Glutamatergic neuron (in vitro differentiated cells): ENCODE measurements around the gene ZYG11B. TPM values are rescaled to one million over a fixed set of nuclear protein-coding genes. Genes with fewer than 3 reads are reported as not detected.
"Not testable (repeated sequence)": the region's sequence is repeated elsewhere in the genome, so short reads cannot be mapped to it uniquely, and the experiment has no call there.

Experiments used
- DNase-seq: peaks from one replicate; pipeline ENCODE4 v3.0.0; 2022
- H3K27ac Mint-ChIP-seq: one replicate; pipeline ENCODE4 v1.8.0; 2020; ENCODE audit warnings: mild to moderate bottlenecking, mixed read lengths, inconsistent platforms; ENCODE audit not compliant: unreplicated experiment
- H3K27me3 Mint-ChIP-seq: one replicate; pipeline ENCODE4 v1.8.0; 2020; ENCODE audit warnings: mild to moderate bottlenecking, moderate library complexity, mixed read lengths, inconsistent platforms; ENCODE audit not compliant: unreplicated experiment
- H3K36me3 Mint-ChIP-seq: one replicate; pipeline ENCODE4 v1.8.0; 2020; ENCODE audit warnings: mild to moderate bottlenecking, mixed read lengths, inconsistent platforms; ENCODE audit not compliant: unreplicated experiment
- H3K4me1 Mint-ChIP-seq: one replicate; pipeline ENCODE4 v1.8.0; 2020; ENCODE audit warnings: mild to moderate bottlenecking, low read depth, mixed read lengths, inconsistent platforms; ENCODE audit not compliant: unreplicated experiment
- H3K4me3 Mint-ChIP-seq: one replicate; pipeline ENCODE4 v1.8.0; 2020; ENCODE audit warnings: mild to moderate bottlenecking, mixed read lengths, inconsistent platforms; ENCODE audit not compliant: unreplicated experiment
- H3K9me3 Mint-ChIP-seq: one replicate; pipeline ENCODE4 v1.8.0; 2020; ENCODE audit warnings: mild to moderate bottlenecking, moderate library complexity, mixed read lengths, inconsistent platforms; ENCODE audit not compliant: unreplicated experiment
- CTCF ChIP-seq: fragments of 200-600 bp; sonication (generic); IDR thresholded peaks from one replicate; pipeline ENCODE4 v1.5.0; 2021; ENCODE audit not compliant: partially characterized antibody, unreplicated experiment
- total RNA-seq: library from RNA; stranded (reverse); fragmentation: NEBNext Ultra II Directional; extraction: Animal tissue kit (Norgen Biotek cat#: 25700); gene quantifications from one replicate; pipeline ENCODE4 v1.2.1, GENCODE V29; 2021; ENCODE audit not compliant: unreplicated experiment

Gene ZYG11B
- total RNA-seq, 1 donor from 2014 or later = 47.2 TPM

- Mint-ChIP-seq H3K27me3 (peaks cover 4% of the 10 kb centered on the region), H3K4me1 (peaks cover 3% of the 10 kb centered on the region), H3K36me3 (no peaks in the 10 kb centered on the region), H3K9me3 (peaks cover 3% of the 10 kb centered on the region), H3K4me3 (no peak overlapping the region), H3K27ac (no peak overlapping the region)
- no peak for DNase-seq
- TF ChIP-seq CTCF = no peak
Observed at GRCh38 chr1:52707927-52708655, 18.2 kb upstream of the ZYG11B start.

DNA sequence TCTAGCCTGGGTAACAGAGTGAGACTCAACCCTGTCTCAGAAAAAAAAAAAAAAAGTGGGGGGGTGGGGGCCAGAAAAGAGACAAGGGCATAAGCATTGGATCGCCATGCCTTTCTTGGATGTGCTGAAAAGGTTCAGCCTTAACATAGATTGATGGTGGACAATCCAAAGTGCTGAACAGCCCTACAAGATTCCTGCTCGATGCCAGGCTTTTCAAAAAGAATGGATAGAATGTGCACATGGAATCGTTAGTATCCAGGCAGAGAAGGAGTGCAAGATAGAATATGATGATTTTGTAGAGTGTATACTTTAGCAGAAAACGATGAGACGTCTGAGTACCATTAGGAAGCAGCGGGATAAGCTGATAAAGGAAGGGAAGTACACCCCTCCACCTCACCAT lies 17.2 kb upstream of the ZYG11B start:
- no peaks in the 10 kb centered on the region for H3K27me3 Mint-ChIP-seq
- H3K9me3 Mint-ChIP-seq = no peaks in the 10 kb centered on the region
- H3K4me1 Mint-ChIP-seq = no peaks in the 10 kb centered on the region
- H3K27ac Mint-ChIP-seq = no peak overlapping the region
- no peak for TF ChIP-seq CTCF
- no peak for DNase-seq
- H3K36me3 Mint-ChIP-seq = no peaks in the 10 kb centered on the region
- no peak overlapping the region for H3K4me3 Mint-ChIP-seq

DNA sequence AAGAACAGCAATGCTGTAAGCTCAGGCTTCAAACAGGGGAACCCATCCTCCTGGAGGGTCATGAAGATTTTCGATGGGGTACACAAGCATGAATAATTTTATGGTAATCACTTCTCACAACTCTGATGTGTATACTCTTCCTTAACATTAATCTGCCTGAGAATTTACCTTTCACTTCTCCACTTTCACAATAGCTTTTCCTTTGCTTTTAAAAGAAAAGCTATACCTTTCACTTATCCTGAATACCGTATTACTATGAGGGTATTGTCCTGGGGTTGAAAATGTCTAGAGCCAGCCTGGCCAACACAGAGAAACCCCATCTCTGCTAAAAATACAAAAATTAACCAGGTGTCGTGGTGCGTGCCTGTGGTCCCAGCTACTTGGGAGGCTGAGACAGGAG lies 12.7 kb upstream of the ZYG11B start:
- DNase-seq = no peak
- Mint-ChIP-seq H3K27ac (no peak overlapping the region), H3K9me3 (no peaks in the 10 kb centered on the region), H3K36me3 (no peaks in the 10 kb centered on the region), H3K27me3 (no peaks in the 10 kb centered on the region), H3K4me3 (no peak overlapping the region), H3K4me1 (no peaks in the 10 kb centered on the region)
- no peak for TF ChIP-seq CTCF

- not testable (repeated sequence) for H3K36me3 Mint-ChIP-seq, H3K27ac Mint-ChIP-seq, H3K9me3 Mint-ChIP-seq, DNase-seq, H3K4me3 Mint-ChIP-seq, H3K27me3 Mint-ChIP-seq, H3K4me1 Mint-ChIP-seq
Observed at GRCh38 chr1:52715296-52715695, 11.0 kb upstream of the ZYG11B start.

- no peaks in the 10 kb centered on the region for H3K27me3 Mint-ChIP-seq
- no peak overlapping the region for H3K4me3 Mint-ChIP-seq
- DNase-seq = no peak
- no peaks in the 10 kb centered on the region for H3K36me3 Mint-ChIP-seq
- no peak for TF ChIP-seq CTCF
- H3K27ac Mint-ChIP-seq = no peak overlapping the region
- peaks cover 2% of the 10 kb centered on the region for H3K4me1 Mint-ChIP-seq
- peaks cover 1% of the 10 kb centered on the region for H3K9me3 Mint-ChIP-seq
Observed at GRCh38 chr1:52723260-52723659, 3.0 kb upstream of the ZYG11B start.
